Naive B cell (primary cell): ENCODE data around the gene CNPY4. TPM values are rescaled to one million over a fixed set of nuclear protein-coding genes. Genes with fewer than 3 reads are reported as not detected.
"Not testable (repeated sequence)": the region's sequence is repeated elsewhere in the genome, so short reads cannot be mapped to it uniquely, and the experiment has no call there.

Source experiments
- ATAC-seq, 2 donors: fragments of 150-1000 bp; cut with Tn5 transposase; 2 replicates each; pipeline ENCODE4 v1.10.0; 2021; ENCODE audit warnings: low read depth in 2 of 2, mild to moderate bottlenecking in 2 of 2, moderate library complexity in 2 of 2
- DNase-seq: peaks from one replicate; pipeline ENCODE4 v3.0.0; 2022
- H3K27ac Mint-ChIP-seq, 6 donors: one replicate each; pipeline ENCODE4 v1.8.0; 2020 to 2022; ENCODE audit warnings: mild to moderate bottlenecking in 6 of 6, mixed read lengths in 6 of 6, moderate library complexity in 5 of 6, inconsistent platforms in 2 of 6
- H3K27me3 Mint-ChIP-seq, 3 donors: one replicate each; pipeline ENCODE4 v1.8.0; 2021 to 2022; ENCODE audit warnings: mixed read lengths in 3 of 3, mild to moderate bottlenecking in 1 of 3
- H3K36me3 Mint-ChIP-seq, 2 donors: one replicate each; pipeline ENCODE4 v1.8.0; 2020 to 2022; ENCODE audit warnings: mixed read lengths in 2 of 2, inconsistent platforms in 1 of 2, mild to moderate bottlenecking in 1 of 2
- H3K4me1 Mint-ChIP-seq, 3 donors: one replicate each; pipeline ENCODE4 v1.8.0; 2020 to 2022; ENCODE audit warnings: mixed read lengths in 3 of 3, inconsistent platforms in 1 of 3, mild to moderate bottlenecking in 1 of 3, moderate library complexity in 1 of 3
- H3K4me3 Mint-ChIP-seq, 8 donors: one replicate each; pipeline ENCODE4 v1.8.0; 2020 to 2022; ENCODE audit warnings: mild to moderate bottlenecking in 8 of 8, mixed read lengths in 8 of 8, moderate library complexity in 8 of 8, inconsistent platforms in 2 of 8
- H3K9me3 Mint-ChIP-seq, 7 donors: one replicate each; pipeline ENCODE4 v1.8.0; 2020 to 2022; ENCODE audit warnings: mixed read lengths in 7 of 7, mild to moderate bottlenecking in 5 of 7, inconsistent platforms in 2 of 7, moderate library complexity in 1 of 7
- polyA plus RNA-seq, 6 donors: library from polyadenylated mRNA; unstranded; fragments of 300-500 nt; fragmentation: Illumina TruSeq; gene quantifications; one replicate each; pipeline ENCODE4 v1.2.3, GENCODE V29; 2021; ENCODE audit warnings: low read depth in 6 of 6

The CNPY4 gene
- polyA plus RNA-seq, 6 donors from 2014 or later: 4.9 to 8.6 (median 5.8) TPM; not detected in 1

DNA sequence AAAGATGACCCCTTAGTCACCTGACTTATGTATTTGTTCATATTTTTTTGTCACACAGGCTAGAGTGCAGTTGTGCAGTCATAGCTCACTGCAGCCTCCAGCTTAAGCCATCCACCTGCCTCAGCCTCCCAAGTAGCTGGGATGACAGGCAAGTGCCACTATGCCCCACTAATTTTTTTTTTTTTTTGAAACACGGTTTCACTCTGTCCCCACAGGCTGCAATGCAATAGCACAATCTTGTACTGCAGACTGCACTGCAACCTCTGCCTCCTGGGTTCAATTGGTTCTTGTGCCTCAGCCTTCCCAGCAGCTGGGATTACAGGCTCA lies 9.2 kb downstream of the CNPY4 start:
- H3K9me3 Mint-ChIP-seq: no peaks in the 10 kb centered on the region
- peaks cover 20 to 59% (median 55%) of the 10 kb centered on the region in 3 donors for H3K4me1 Mint-ChIP-seq

DNA sequence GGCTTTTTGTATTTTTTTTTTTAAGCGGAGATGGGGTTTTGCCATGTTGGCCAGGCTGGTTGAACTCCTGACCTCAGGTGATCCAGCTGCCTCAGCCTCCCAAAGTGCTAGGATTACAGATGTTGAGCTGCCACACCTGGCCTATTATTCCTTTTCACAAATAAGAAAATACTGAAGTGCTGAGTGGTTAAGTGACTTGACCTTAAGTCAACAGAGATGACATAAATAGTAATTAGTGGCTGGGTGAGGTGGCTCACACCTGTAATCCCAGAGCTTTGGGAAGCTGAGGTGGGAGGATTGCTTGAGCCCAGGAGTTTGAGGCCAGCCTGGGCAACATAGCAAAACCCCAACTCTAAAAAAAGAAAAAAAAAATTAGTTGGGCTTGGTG lies 10.8 kb downstream of the CNPY4 start:
- H3K4me3 Mint-ChIP-seq: peak overlapping the region in 1 of 8 donors; percentile 100
- H3K36me3 Mint-ChIP-seq, DNase-seq, H3K27ac Mint-ChIP-seq, H3K27me3 Mint-ChIP-seq, H3K9me3 Mint-ChIP-seq, ATAC-seq: not testable (repeated sequence)
- H3K4me1 Mint-ChIP-seq: peaks cover 15 to 44% (median 44%) of the 10 kb centered on the region in 3 donors

More for the DNA sequence above, 9.2 kb downstream of the CNPY4 start:
- H3K27me3 Mint-ChIP-seq: no peaks in the 10 kb centered on the region
- ATAC-seq (no peak), DNase-seq (no peak)
- H3K27ac Mint-ChIP-seq: peak overlapping the region in 2 of 6 donors; percentile 36 to 74
- H3K36me3 Mint-ChIP-seq: no peaks in the 10 kb centered on the region
- H3K4me3 Mint-ChIP-seq: peak overlapping the region; percentile 63 to 100 (median 88)

DNA sequence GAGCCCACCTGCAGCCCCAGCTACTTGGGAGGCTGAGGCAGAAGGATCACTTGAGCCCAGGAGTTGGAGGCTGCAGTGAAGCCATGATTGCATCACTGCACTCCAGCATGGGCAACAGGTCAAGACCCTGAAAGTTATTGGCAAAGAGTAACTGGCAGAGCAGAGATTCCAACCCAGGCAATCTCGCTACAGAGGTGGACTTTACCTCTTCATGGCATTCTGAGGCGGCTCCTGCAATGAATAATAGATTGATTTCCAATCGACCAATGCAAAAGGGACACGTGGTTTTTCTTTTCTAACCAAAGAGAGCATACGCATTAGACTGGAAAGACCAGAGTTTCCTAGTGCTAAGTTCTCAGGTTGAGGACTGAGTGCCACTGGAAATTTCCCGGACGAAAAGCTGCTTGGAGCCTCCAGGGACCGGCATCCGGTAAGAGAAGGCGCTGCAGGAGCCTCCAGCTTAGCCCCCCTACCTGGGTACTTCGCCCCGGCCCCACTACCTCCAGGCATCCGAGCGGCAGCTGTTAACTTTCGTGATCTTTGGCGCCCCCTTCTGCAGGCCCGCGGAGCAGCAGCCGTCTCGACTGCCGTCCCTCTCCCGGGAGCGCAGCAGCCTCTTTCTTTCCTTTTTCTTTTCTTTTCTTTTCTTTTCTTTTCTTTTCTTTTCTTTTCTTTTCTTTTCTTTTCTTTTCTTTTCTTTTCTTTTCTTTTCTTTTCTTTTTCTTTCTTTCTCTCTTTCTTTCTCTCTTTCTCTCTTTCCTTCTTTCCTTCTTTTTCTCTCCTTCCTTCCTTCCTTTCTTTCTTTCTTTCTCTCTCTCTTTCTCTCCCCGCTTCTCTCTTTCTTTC lies 11.4 kb downstream of the CNPY4 start:
- H3K4me3 Mint-ChIP-seq: peak overlapping the region in 2 of 8 donors; percentile 48 to 73
- H3K4me1 Mint-ChIP-seq: peaks cover 15 to 38% (median 38%) of the 10 kb centered on the region in 3 donors
- DNase-seq (peak; percentile 77), ATAC-seq (no peak)
- H3K27ac Mint-ChIP-seq: peak overlapping the region in 1 of 6 donors; percentile 84
- no peaks in the 10 kb centered on the region for H3K9me3 Mint-ChIP-seq
- H3K36me3 Mint-ChIP-seq: no peaks in the 10 kb centered on the region
- H3K27me3 Mint-ChIP-seq: no peaks in the 10 kb centered on the region

DNA sequence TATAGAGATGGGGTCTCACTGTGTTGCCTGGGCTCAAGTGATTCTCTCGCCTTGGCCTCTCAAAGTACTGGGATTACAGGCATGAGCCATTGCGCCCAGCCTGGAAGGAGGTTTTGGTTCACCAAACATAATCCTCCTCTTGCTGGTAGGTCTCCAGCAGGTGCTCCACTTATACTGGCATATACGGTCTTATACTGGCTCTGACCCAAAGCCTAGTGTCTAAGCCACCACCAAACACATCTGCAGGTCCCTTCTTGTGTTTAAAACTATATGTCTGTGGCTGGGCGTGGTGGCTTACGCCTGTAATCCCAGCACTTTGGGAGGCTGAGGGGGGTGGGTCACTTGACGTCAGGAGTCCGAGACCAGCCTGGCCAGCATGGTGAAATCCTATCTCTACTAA lies 12.7 kb downstream of the CNPY4 start:
- peak overlapping the region in 3 of 6 donors; percentile 67 to 84 (median 81) for H3K27ac Mint-ChIP-seq

DNA sequence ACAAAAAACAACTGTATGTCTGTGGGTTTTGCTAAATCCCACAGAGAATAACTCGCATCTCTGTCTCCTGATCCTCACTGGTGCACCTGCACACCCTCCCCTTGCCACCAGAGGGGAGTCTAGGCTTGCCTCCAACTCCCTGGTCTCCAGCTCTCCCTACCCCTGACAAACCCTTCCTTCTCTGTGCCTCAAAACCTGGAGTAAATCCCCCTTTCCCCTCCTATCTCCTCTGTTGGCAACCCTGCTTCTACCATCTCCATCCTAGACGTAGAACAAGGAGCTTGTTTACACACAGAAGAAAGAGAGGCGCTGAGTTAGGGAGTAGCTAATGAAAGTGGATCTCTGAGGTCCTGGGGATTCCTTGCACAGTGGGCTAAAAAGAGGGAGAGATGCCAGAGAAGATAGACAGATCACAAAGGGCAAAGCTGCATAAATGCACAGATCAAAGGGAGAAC lies 13.3 kb downstream of the CNPY4 start:
- H3K9me3 Mint-ChIP-seq: no peaks in the 10 kb centered on the region
- H3K36me3 Mint-ChIP-seq: no peaks in the 10 kb centered on the region
- no peaks in the 10 kb centered on the region for H3K27me3 Mint-ChIP-seq
- DNase-seq (peak; percentile 63), ATAC-seq (peak; percentile 79 to 81)
- H3K4me1 Mint-ChIP-seq: peaks cover 15 to 30% (median 28%) of the 10 kb centered on the region in 3 donors
- H3K27ac Mint-ChIP-seq: peak overlapping the region in 4 of 6 donors; percentile 9 to 93 (median 76)
- H3K4me3 Mint-ChIP-seq: peak overlapping the region in 3 of 8 donors; percentile 25 to 51 (median 37)

More for the DNA sequence above, 12.7 kb downstream of the CNPY4 start:
- Mint-ChIP-seq H3K9me3 (no peaks in the 10 kb centered on the region), H3K36me3 (no peaks in the 10 kb centered on the region), H3K4me3 (peak overlapping the region in 1 of 8 donors; percentile 51), H3K27me3 (no peaks in the 10 kb centered on the region), H3K4me1 (peaks cover 15 to 25% (median 25%) of the 10 kb centered on the region in 3 donors)
- ATAC-seq: no peak
- DNase-seq: no peak

DNA sequence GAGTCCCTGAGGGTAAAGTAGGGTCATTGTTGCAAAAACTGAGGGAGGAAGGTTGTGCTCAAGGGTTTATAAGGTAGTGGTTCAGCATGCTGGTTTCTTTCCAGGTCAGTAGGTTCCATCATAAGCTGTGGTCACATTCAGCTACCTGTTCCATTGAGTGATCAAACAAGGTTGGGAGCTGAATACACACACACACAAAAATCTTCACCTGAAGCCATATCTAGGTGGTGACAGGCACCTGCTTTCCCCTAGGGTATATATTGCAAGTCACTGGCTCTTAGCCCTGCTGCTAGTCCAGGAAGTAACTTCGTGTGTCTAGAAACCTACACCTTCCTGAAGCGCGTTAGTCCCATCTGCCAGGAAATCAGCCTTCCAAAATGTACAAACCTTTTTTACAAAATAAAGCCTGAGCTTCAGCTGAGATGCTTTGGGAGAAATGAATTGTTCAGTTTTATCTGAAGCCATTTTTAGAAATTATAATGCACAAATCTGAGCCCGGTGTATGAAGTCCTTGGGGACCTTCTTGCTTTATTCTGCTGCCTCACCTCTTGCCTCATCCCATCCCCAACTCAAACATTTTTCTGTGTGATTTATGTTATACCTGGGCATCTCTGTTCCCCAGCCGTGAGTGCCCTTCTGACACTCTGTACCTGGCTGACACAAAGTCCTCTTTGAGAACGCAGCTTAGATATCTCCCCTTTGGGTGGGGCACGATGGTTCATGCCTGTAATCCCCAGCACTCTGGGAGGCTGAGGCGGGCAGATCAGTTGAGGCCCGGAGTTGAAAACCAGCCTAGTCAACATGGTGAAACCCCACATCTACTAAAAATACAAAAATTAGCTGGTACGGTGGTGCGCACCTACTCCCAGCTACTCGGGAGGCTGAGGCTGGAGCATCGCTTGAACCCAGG lies 18.7 kb downstream of the CNPY4 start:
- H3K36me3 Mint-ChIP-seq: no peaks in the 10 kb centered on the region
- H3K4me1 Mint-ChIP-seq: peaks cover 3 to 30% (median 18%) of the 10 kb centered on the region in 3 donors
- H3K9me3 Mint-ChIP-seq: no peaks in the 10 kb centered on the region
- DNase-seq: no peak
- H3K27me3 Mint-ChIP-seq: no peaks in the 10 kb centered on the region
- peak; percentile 77 to 81 for ATAC-seq
- peak overlapping the region in 4 of 6 donors; percentile 70 to 96 (median 85) for H3K27ac Mint-ChIP-seq
- H3K4me3 Mint-ChIP-seq: peak overlapping the region; percentile 7 to 82 (median 54)

DNA sequence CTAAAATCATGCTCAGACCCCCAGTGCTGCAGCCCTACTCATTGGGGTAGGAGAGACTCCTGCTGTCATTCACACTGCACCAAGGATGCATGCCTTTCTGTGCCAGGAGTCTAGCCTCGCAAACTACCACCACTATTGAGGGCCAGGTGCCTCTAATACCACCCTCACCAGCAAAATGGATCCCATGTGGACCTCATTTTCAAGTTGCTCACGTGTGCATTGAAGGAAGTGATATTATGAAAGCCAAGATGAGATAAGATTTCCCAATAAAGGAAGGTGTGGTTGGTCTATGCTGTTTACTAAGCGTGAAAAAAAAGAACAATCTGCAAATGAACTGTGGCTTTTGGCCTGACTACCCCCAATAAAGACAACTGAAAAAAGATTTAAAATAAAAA lies 22.1 kb downstream of the CNPY4 start:
- Mint-ChIP-seq H3K4me1 (peaks cover 3 to 30% (median 18%) of the 10 kb centered on the region in 3 donors), H3K4me3 (no peak overlapping the region), H3K27me3 (no peaks in the 10 kb centered on the region), H3K36me3 (no peaks in the 10 kb centered on the region), H3K9me3 (no peaks in the 10 kb centered on the region), H3K27ac (peak overlapping the region in 1 of 6 donors; percentile 58)
- DNase-seq (no peak), ATAC-seq (no peak)

DNA sequence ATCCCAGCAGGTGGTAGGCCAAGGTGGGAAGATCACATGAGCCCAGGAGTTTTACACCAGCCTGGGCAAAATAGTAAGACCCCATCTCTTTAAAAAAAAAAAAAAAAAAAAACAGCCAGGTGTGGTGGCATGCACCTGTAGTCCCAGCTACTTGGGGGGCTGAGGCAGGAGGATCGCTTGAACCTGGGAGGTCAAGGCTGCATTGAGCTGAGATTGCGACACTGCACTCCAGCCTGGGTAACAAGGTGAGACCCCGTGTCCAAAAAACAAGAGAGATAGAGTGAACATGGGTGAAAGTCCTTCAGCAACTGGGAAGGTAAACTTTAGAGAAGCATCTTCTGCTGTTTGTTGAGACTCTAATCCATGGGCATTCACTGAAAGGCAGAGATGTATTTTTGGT lies 23.0 kb downstream of the CNPY4 start:
- DNase-seq (no peak), ATAC-seq (no peak)
- Mint-ChIP-seq H3K4me3 (no peak overlapping the region), H3K9me3 (no peaks in the 10 kb centered on the region), H3K27ac (no peak overlapping the region), H3K27me3 (no peaks in the 10 kb centered on the region), H3K4me1 (peaks cover 3 to 27% (median 17%) of the 10 kb centered on the region in 3 donors), H3K36me3 (no peaks in the 10 kb centered on the region)

DNA sequence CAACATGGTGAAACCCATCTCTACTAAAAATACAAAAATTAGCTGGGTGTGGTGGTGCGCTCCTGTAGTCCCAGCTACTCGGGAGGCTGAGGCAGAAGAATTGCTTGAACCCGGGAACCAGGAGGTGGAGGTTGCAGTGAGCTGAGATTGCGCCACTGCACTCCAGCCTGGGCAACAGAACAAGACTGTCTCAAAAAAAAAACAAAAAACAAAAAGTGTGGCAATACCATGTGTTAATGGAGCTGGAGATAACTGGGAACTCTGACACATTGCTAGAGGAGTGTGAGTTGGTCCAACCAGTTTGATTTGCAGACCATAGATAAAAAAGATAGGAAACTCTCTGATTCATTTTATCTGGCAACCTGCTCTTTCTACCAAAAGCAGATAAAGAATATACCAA lies 26.9 kb downstream of the CNPY4 start:
- H3K36me3 Mint-ChIP-seq, ATAC-seq, DNase-seq, H3K27me3 Mint-ChIP-seq, H3K27ac Mint-ChIP-seq, H3K9me3 Mint-ChIP-seq: not testable (repeated sequence)
- Mint-ChIP-seq H3K4me3 (peak overlapping the region in 1 of 8 donors; percentile 14), H3K4me1 (peaks cover 18 to 33% (median 23%) of the 10 kb centered on the region in 3 donors)

DNA sequence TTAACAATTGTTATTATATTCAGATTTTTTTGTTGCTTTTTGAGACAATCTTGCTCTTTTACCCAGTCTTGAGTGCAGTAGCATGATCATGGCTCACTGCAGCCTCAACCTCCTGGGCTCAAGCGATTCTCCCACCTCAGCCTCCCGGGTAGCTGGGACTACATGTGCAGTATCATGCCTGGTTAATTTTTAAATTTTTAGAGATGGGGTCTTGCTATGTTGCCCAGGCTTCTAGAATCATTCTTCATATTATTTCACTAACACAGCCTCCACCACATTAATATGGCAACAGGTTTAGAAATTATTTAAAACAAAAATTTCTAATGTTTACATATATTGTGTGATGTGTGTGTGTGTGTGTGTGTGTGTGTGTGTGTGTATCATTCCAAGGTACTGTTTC lies 27.8 kb downstream of the CNPY4 start:
- peak overlapping the region in 1 of 8 donors; percentile 91 for H3K4me3 Mint-ChIP-seq
- H3K36me3 Mint-ChIP-seq: peaks cover under 1 to 2% of the 10 kb centered on the region in 2 donors
- peaks cover 20 to 36% (median 28%) of the 10 kb centered on the region in 3 donors for H3K4me1 Mint-ChIP-seq
- H3K27ac Mint-ChIP-seq: peak overlapping the region in 2 of 6 donors; percentile 50 to 95
- H3K9me3 Mint-ChIP-seq: no peaks in the 10 kb centered on the region
- DNase-seq: no peak
- H3K27me3 Mint-ChIP-seq: no peaks in the 10 kb centered on the region
- ATAC-seq: no peak

DNA sequence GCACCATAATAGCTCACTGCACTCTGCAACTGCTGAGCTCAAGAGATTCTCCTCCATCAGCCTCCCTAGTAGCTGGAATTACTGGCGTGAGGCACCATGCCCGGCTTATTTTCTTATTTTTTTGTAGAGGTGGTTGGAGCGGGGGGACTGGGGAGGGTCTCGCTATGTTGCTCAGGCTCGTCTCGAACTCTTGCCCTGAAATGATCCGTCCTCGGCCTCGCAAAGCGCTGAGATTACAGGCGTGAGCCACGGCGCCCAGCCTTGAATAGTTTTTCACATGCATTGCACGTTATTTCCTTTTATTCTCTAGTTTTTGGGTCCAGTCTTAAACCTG lies 28.8 kb downstream of the CNPY4 start:
- peaks cover 5 to 8% of the 10 kb centered on the region in 2 donors for H3K36me3 Mint-ChIP-seq
- peak; percentile 0 to 5 for ATAC-seq
- H3K27me3 Mint-ChIP-seq: no peaks in the 10 kb centered on the region

DNA sequence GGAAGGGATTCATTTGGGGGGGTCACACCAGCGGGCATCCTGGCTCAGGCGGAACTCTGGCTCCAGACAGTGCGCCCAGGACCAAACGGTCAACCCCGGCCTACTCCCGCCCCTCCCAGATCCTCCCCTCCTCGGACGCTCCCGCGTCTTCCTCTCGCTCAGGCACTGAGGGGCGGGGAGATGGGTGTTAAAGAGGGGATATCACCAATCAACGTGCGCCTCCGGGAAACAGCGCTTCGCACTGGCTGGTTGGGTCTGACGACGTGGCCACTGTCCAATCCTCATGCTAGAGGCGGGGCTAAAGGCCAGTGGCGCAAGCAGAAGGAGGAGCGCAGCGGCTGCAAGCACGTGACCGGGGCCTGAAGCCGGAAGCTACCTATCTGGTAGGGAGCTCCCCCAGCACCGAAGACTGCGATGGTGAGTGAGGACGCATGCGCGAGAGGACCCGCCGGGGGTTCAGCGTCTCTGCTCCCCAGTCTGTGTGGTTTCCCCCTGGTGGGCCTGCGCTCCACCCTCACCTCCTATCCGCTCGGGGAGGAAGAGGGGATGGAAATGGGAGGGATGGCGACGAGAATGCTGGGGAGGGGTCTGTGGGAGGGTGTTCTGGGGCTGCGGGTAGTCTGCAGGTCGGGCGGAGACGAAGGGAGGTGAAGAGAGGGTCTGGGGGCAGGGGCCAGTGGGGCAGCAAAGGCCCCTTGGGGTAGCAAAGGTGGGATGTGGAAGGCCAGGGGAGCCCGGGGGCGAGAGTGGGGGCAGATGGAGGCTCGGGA lies 29.3 kb downstream of the CNPY4 start, which contains the start of gene LAMTOR4:
LAMTOR4 (plus strand) TSS at position 360 of the 770 bp plus-strand sequence; CDS start at position 415, 55 bp downstream.
- H3K9me3 Mint-ChIP-seq: no peaks in the 10 kb centered on the region
- H3K4me3 Mint-ChIP-seq: peak within 1 kb of the TSS; percentile 87 to 100 (median 97)
- DNase-seq: peak; percentile 97
- H3K36me3 Mint-ChIP-seq: peaks cover 5 to 8% of the 10 kb centered on the region in 2 donors
- peak; percentile 92 for ATAC-seq
- no peaks in the 10 kb centered on the region for H3K27me3 Mint-ChIP-seq
- H3K27ac Mint-ChIP-seq: peak within 1 kb of the TSS; percentile 94 to 98 (median 96)
- peaks cover 28 to 51% (median 43%) of the 10 kb centered on the region in 3 donors for H3K4me1 Mint-ChIP-seq

More for the DNA sequence above, 28.8 kb downstream of the CNPY4 start:
- no peak for DNase-seq
- Mint-ChIP-seq H3K27ac (peak overlapping the region; percentile 94 to 98 (median 96)), H3K9me3 (no peaks in the 10 kb centered on the region), H3K4me1 (peaks cover 25 to 45% (median 37%) of the 10 kb centered on the region in 3 donors), H3K4me3 (peak overlapping the region; percentile 87 to 100 (median 97))
